IMR-90 (cell line): ENCODE measurements around the gene SOX6.

Source experiments
- BHLHE40 ChIP-seq: fragments of 150-350 bp; IDR thresholded peaks from 2 replicates; pipeline ENCODE4 v1.6.1; 2016; ENCODE audit warnings: mild to moderate bottlenecking, low read depth, low read length
- CTCF ChIP-seq: conservative IDR thresholded peaks from 2 replicates; pipeline ENCODE4 v1.5.1; 2012; ENCODE audit warnings: mild to moderate bottlenecking, low read depth, low read length, improper control_type of control experiment
- ELK1 ChIP-seq: fragments of 150-350 bp; IDR thresholded peaks from 2 replicates; pipeline ENCODE4 v1.6.1; 2016; ENCODE audit warnings: low read depth, mild to moderate bottlenecking, low read length, moderate library complexity, borderline replicate concordance
- MAFK ChIP-seq: IDR thresholded peaks from 2 replicates; pipeline ENCODE4 v1.6.1; 2012; ENCODE audit warnings: low read depth, low read length, improper control_type of control experiment
- MAZ ChIP-seq: IDR thresholded peaks from 2 replicates; pipeline ENCODE4 v1.6.1; 2012; ENCODE audit warnings: low read depth, mild to moderate bottlenecking, low read length, improper control_type of control experiment, moderate library complexity, borderline replicate concordance
- MXI1 ChIP-seq: IDR thresholded peaks from 2 replicates; pipeline ENCODE4 v1.6.1; 2012; ENCODE audit warnings: low read depth, mild to moderate bottlenecking, low read length, moderate library complexity, borderline replicate concordance
- NFE2L2 ChIP-seq: fragments of 150-350 bp; IDR thresholded peaks from 2 replicates; pipeline ENCODE4 v1.6.1; 2016; ENCODE audit warnings: low read depth, mild to moderate bottlenecking, low read length
- POLR2A ChIP-seq: IDR thresholded peaks from 2 replicates; pipeline ENCODE4 v1.6.1; 2012; ENCODE audit warnings: mild to moderate bottlenecking, low read depth, low read length
- RAD21 ChIP-seq: IDR thresholded peaks from 2 replicates; pipeline ENCODE4 v1.6.1; 2012; ENCODE audit warnings: low read length, improper control_type of control experiment
- RCOR1 ChIP-seq: IDR thresholded peaks from 2 replicates; pipeline ENCODE4 v1.6.1; 2012; ENCODE audit warnings: mild to moderate bottlenecking, low read length, improper control_type of control experiment; ENCODE audit not compliant: insufficient replicate concordance
- SMC3 ChIP-seq: fragments of 150-350 bp; IDR thresholded peaks from 2 replicates; pipeline ENCODE4 v1.6.1; 2016; ENCODE audit warnings: low read depth, mild to moderate bottlenecking, antibody characterized with exemption, low read length, moderate library complexity

- TF ChIP-seq CTCF (no peak), RAD21 (peak; percentile 23; the same call in 1 of the 2 replicates), MAZ (no peak), SMC3 (no peak), MAFK (no peak), NFE2L2 (no peak), ELK1 (no peak), POLR2A (no peak), BHLHE40 (peak; percentile 47; the same call in 1 of the 2 replicates), MXI1 (no peak), RCOR1 (peak; percentile 84)
These were observed 171.8 kb downstream of the SOX6 start for GRCh38 chr11:16184588-16184987.
